ENCODE results near the gene CAMK4.

Gene CAMK4

GRCh38 chr5:111321376-111321775 is 97.2 kb downstream of the CAMK4 start:
- no peak for TF ChIP-seq CTCF (conservative IDR thresholded peaks at IDR 0.05; ENCODE audit: low read depth)
- no peak for DNase-seq (ENCODE audit: low spot score)
- ChIA-PET POLR2A (ENCODE audit: low non-redundant PET) (no interaction called here), CTCF (interaction anchor here (0.6 kb wide), 1 partner anchor 491 kb away, joined by 3 read pairs; no protein-coding TSS in a partner anchor)
- no peak overlapping the region for H3K27ac ChIP-seq

GRCh38 chr5:111326551-111326950 is 102.4 kb downstream of the CAMK4 start:
- no peak for TF ChIP-seq CTCF (conservative IDR thresholded peaks at IDR 0.05; ENCODE audit: low read depth)
- H3K27ac ChIP-seq, result no peak overlapping the region
- ChIA-PET POLR2A (ENCODE audit: low non-redundant PET) (no interaction called here), CTCF (no interaction called here)
- no peak for DNase-seq (ENCODE audit: low spot score)

GRCh38 chr5:111337133-111337532 is 112.9 kb downstream of the CAMK4 start:
- ChIA-PET CTCF (no interaction called here), POLR2A (ENCODE audit: low non-redundant PET) (no interaction called here)
- H3K27ac ChIP-seq, result no peak overlapping the region
- TF ChIP-seq CTCF (conservative IDR thresholded peaks at IDR 0.05; ENCODE audit: low read depth), result no peak
- no peak for DNase-seq (ENCODE audit: low spot score)

GRCh38 chr5:111337688-111338087 is 113.5 kb downstream of the CAMK4 start:
- CTCF ChIA-PET, result no interaction called here
- no peak for DNase-seq (ENCODE audit: low spot score)
- POLR2A ChIA-PET (ENCODE audit: low non-redundant PET), result no interaction called here
- no peak overlapping the region for H3K27ac ChIP-seq
- TF ChIP-seq CTCF (conservative IDR thresholded peaks at IDR 0.05; ENCODE audit: low read depth), result no peak

GRCh38 chr5:111345731-111346130 is 121.5 kb downstream of the CAMK4 start:
- H3K27ac ChIP-seq, result no peak overlapping the region
- POLR2A ChIA-PET (ENCODE audit: low non-redundant PET), result interaction anchor here (0.6 kb wide), 1 partner anchor 1009 kb away, joined by 3 read pairs; no protein-coding TSS in a partner anchor
- DNase-seq (ENCODE audit: low spot score), result no peak
- TF ChIP-seq CTCF (conservative IDR thresholded peaks at IDR 0.05; ENCODE audit: low read depth), result no peak
- CTCF ChIA-PET, result no interaction called here

- TF ChIP-seq CTCF (conservative IDR thresholded peaks at IDR 0.05; ENCODE audit: low read depth), result no peak
- ChIA-PET CTCF (no interaction called here), POLR2A (ENCODE audit: low non-redundant PET) (no interaction called here)
- DNase-seq (ENCODE audit: low spot score), result peak; percentile 12
- H3K27ac ChIP-seq, result no peak overlapping the region
These were observed 122.8 kb downstream of the CAMK4 start for GRCh38 chr5:111347021-111347420.
